HepG2 (cell line): ENCODE results near the gene ITPR1. TPM values are rescaled to one million over a fixed set of nuclear protein-coding genes. Genes with fewer than 3 reads are reported as not detected.
A peak's percentile ranks its signal among the peaks of the same experiment; 100 is the strongest.

Source experiments
- HNF1B ChIP-seq: sonication (generic); formaldehyde crosslinking; IDR thresholded peaks from 2 replicates; pipeline ENCODE4 v1.5.1; 2020; ENCODE audit warnings: mild to moderate bottlenecking, moderate library complexity, missing genetic modification reagents
- HOMEZ ChIP-seq: IDR thresholded peaks from 2 replicates; pipeline ENCODE4 v1.6.1; 2016; ENCODE audit warnings: low read depth
- MXI1 ChIP-seq: IDR thresholded peaks from 3 replicates; pipeline ENCODE4 v1.6.1; 2012; ENCODE audit warnings: low read depth, low read length, inconsistent platforms, borderline replicate concordance
- POLR2A ChIP-seq, 2 experiments: IDR thresholded peaks; 2 replicates each; pipeline ENCODE4 v1.6.1; 2011; ENCODE audit warnings: low read depth in 2 of 2, low read length in 2 of 2, mild to moderate bottlenecking in 1 of 2, moderate library complexity in 1 of 2; ENCODE audit not compliant: insufficient read depth in 1 of 2
- ZNF225 ChIP-seq: sonication (generic); formaldehyde crosslinking; IDR thresholded peaks from 2 replicates; pipeline ENCODE4 v1.4.0; 2020; ENCODE audit warnings: mild to moderate bottlenecking, missing genetic modification reagents
- ZNF580 ChIP-seq: IDR thresholded peaks from 2 replicates; pipeline ENCODE4 v1.6.1; 2016; ENCODE audit warnings: low read depth, borderline replicate concordance
- ZNF704 ChIP-seq: sonication (generic); formaldehyde crosslinking; IDR thresholded peaks from 2 replicates; pipeline ENCODE4 v1.8.1; 2023; ENCODE audit warnings: mild to moderate bottlenecking, inconsistent platforms, moderate library complexity, missing genetic modification reagents, borderline replicate concordance
- polyA plus RNA-seq, 8 experiments: library from polyadenylated mRNA; depleted of rRNA in 3 of 8; stranded (reverse) in 7 of 8; unstranded in 1 of 8; fragments of >200 nt; fragmentation: Illumina TruSeq in 4 of 8; extraction: Trizol in 4 of 8; gene quantifications; 2 replicates each; pipeline versions ENCODE4 v1.2.1 to v1.2.3, GENCODE V29; 2011 to 2016; ENCODE audit warnings: low read depth in 4 of 8, missing spikeins in 1 of 8, mixed read lengths in 1 of 8; ENCODE audit not compliant: insufficient read depth in 1 of 8
- total RNA-seq, 5 experiments: library from RNA; depleted of rRNA; stranded (reverse); fragments of >200 nt; fragmentation: Illumina TruSeq; extraction: Trizol; gene quantifications; 2 replicates each; pipeline ENCODE4 v1.2.3, GENCODE V29; 2016; ENCODE audit warnings: low read depth in 1 of 5

Gene ITPR1
- total and polyA plus RNA-seq, 2 of the 13 experiments (the other 11 are each of a cell fraction or from before 2014, with no cell fraction given) = 10.0 to 11.4 TPM

- TF ChIP-seq ZNF704 (no peak), ZNF580 (CRISPR knock-in tag) (no peak), HOMEZ (CRISPR knock-in tag) (0 out of 2 replicates have a peak, but pooled peaks have one; percentile 23), ZNF225 (CRISPR knock-in tag) (no peak), POLR2A (IDR thresholded peaks at IDR 0.05; ENCODE audit: insufficient read depth in 1 of 2, low read depth in 2 of 2, low read length in 2 of 2) (no peak), HNF1B (no peak), MXI1 (peak; percentile 27; the same call in 1 of the 3 replicates)
- TF ChIP-seq, all 625 proteins: peak for 55
These were observed 77.9 kb downstream of the ITPR1 start (continued) for GRCh38 chr3:4570840-4571621.
